Liver (tissue), 3 donors: ENCODE measurements around the gene AVEN.

Experiments
- CTCF ChIP-seq: fragments of 150-350 bp; IDR thresholded peaks from 2 replicates; pipeline ENCODE4 v1.5.1; 2017; ENCODE audit warnings: improper control_type of control experiment, low read depth, low read length; ENCODE audit not compliant: missing input control
- EGR1 ChIP-seq, 2 donors: IDR thresholded peaks; 2 replicates each; pipeline ENCODE4 v1.6.1; 2016 to 2018; ENCODE audit warnings: antibody characterized with exemption in 2 of 2, low read depth in 2 of 2
- GABPA ChIP-seq, 2 donors: IDR thresholded peaks in 1 of 2; conservative IDR thresholded peaks in 1 of 2; 2 replicates each; pipeline ENCODE4 v1.6.1; 2016; ENCODE audit warnings: antibody characterized with exemption in 2 of 2, mild to moderate bottlenecking in 1 of 2, moderate library complexity in 1 of 2
- REST ChIP-seq: IDR thresholded peaks from 2 replicates; pipeline ENCODE4 v1.6.1; 2016; ENCODE audit warnings: antibody characterized with exemption, mild to moderate bottlenecking
- donor health status: healthy.
- donor health status: healthy.

GRCh38 chr15:33941279-33942063, 97.5 kb downstream of the AVEN start:
- no peak for TF ChIP-seq CTCF
- no peak for TF ChIP-seq GABPA (IDR thresholded peaks at IDR 0.05 in 1 of 2, conservative IDR thresholded peaks at IDR 0.05 in 1 of 2)
- no peak for TF ChIP-seq REST
- TF ChIP-seq EGR1 (IDR thresholded peaks at IDR 0.05; ENCODE audit: low read depth in 2 of 2), result no peak
